NCI-H524 (cell line): ENCODE results near the gene ZBTB17.
"Not testable (repeated sequence)": the region's sequence is repeated elsewhere in the genome, so short reads cannot be mapped to it uniquely, and the experiment has no call there.

ENCODE experiments used
- DNase-seq, 2 experiments: peaks; one replicate each; lab custom pipeline; 2025; lab: John Stamatoyannopoulos, UW

Gene ZBTB17

DNA sequence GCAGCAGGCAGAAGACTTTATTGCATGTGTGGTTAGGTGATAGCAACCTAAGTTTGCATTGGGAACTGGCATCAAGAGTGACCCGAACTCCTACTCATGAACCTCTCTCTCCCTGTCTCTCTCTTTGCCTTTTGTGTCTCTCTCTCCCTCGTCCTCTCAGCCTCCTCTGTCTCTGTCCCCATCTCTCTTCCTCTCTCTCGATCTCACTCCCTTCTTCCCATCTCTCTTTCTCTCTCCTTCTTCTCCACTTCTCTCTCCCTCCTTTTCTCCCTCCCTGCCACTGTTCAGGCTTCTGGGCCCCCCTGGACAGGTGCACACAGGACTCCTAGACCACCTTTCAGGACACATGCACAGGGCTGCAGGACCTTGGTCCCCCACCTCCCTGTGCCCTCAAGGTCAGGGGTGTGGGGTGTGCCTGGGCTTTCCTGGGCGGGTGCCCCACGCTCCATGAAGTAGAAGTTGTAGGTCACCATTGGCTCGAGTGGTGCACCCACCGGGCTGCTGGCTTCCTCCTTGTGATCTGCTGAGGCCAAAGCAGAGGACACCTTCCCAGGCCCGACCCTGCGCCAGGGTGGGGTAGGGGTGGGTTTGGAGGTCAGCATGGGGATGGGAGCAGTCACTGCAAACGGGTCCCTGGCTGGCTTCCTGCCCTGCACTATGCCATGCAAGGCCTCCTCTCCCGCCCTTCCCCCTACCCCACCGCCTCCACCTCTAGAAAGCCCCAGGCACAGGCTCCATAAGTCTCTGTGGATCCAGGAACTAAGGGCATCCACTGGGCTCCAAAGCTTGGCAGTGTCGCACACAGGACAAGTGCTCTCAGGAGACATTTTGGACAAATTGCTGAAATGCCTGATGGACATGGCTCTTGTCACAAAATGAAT lies 13.2 kb upstream of the ZBTB17 start:
- no peak for DNase-seq

DNA sequence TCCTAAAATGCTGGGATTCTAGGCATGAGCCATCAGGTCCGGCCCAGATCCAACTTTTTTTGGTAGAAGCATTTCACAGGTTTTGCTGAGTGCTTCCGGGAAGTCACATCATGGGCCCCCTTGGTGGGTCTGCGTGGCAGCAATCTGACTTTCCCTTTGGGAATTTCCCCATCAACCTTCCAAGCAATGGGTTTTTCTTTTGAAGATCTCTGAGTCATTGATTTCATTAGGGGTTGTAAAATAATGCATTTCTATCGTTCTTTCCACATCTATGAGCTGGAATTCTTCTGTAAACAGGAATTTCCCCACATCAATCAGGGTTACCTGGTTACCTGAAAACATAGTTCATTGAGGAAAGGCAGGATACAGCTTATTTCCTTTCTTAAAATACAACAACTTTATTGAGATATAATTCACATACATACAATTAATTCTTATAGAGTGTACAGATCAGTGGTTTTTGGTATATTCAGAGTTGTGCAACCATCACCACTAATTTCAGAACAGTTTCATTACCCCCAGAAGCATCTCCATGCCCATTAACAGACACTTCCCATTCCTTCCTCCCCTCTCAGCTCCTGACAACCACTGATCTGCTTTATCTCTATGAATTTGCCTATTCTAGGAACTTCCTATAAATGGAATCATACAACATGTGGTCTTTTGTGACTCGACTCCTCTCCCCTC lies 9.9 kb upstream of the ZBTB17 start:
- no peak for DNase-seq

DNA sequence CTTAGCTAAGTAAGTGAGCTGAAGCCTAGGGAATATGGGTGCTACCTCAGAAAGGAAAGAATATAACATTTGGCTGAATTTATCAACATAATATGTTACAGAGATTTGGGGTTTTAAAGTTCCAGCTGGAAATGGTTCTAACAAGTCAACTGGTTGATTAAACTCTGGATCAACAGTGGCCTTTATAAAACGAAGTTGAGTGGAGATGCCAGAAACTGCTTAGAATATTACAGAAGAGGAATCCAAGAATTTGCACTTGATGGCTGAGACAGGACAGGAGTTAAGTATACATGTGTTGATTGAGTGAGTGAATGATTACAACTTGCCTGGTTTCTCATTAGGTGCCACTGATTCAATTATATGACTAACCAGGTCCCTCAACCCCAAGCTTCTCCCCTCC lies 7.4 kb upstream of the ZBTB17 start:
- DNase-seq: no peak

DNA sequence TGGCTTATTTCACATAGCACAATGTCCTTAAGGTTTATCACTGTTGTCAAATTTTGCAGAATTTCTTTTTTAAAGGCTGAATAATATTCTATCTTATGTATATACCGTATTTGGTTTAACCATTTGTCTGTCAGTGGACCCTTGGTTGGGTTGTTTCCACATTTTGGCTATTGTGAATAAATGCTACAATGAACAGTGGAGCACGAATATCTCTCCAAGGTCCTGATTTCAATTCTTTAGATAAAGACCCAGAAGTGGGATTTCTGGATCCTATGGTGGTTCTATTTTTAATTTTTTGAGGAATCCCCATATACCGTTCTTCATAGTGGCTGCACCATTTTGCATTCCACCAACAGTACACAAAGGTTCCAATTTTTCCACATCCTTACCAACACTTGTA lies 5.8 kb upstream of the ZBTB17 start:
- DNase-seq: no peak

DNA sequence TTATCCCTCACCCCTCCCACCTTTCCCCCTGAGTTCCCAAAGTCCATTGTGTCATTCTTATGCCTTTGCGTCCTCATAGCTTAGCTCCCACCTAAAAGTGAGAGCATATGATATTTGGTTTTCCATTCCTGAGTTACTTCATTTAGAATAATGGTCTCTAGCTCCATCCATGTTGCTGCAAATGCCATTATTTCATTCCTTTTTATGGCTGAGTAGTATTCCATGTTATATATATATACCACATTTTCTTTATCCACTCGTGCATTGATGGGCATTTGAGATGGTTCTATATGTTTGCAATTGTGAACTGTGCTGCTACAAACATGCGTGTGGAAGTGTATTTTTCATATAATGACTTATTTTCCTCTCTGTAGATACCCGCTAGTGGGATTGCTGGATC lies 2.0 kb upstream of the ZBTB17 start:
- not testable (repeated sequence) for DNase-seq

DNA sequence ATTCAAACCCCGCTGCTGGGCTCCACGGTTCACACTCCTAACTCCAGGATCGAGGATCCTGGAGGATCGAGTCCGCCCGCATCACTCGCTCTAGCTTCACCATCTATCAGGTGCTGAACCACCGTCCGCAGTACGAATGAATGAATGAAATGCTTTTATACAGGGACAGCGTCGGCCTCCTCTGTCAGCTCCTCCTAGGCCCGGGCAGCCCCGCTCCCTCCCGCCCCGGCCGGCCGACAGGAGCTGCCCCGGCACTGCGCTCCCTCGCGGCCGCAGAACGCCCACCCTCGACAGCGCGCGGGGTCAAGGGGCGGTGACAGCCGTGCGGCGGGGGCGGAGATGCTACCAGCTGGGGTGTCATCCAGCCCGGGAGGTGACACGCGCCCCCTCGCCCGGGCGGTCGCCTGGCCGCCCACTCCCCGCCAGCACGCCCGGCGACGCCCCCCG lies 520 bp downstream of the ZBTB17 start:
- peak in 1 of 2 experiments; percentile 39 for DNase-seq

DNA sequence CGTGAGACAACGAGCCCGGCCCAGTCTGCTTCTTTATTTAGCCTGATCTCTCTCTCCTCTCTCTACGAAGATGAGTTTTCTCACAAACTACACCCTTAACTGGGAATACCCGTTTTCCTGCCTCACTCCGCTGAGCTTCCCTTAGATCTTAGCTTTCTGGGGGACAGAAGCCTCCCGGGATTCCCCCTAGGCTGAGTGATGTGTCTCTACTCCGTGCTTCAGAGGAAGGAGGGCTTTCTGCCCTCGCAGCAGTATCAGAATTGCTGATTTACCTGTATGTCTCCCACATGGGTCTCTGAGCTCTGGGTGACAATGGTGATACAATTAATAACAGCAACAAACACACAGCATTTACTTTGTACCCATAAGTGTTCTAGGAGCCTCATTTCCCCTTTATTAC lies 1.0 kb downstream of the ZBTB17 start:
- no peak for DNase-seq

DNA sequence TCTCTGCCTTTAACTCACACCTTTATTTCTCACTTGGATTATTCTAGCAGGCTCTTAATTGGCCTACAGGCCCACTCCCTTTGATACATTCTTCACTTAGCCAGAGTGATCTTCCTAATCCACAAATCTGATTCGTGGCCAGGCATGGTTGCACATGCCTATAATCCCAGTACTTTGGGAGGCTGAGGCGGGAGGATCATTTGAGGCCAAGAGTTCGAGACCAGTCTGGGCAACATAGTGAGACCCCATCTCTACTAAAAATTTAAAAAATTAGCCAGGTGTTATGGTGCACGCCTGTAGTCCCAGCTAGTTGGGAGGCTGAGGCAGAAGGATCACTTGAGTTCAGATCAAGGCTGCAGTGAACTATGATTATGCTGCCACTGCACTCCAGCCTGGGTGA lies 2.1 kb downstream of the ZBTB17 start:
- no peak for DNase-seq

DNA sequence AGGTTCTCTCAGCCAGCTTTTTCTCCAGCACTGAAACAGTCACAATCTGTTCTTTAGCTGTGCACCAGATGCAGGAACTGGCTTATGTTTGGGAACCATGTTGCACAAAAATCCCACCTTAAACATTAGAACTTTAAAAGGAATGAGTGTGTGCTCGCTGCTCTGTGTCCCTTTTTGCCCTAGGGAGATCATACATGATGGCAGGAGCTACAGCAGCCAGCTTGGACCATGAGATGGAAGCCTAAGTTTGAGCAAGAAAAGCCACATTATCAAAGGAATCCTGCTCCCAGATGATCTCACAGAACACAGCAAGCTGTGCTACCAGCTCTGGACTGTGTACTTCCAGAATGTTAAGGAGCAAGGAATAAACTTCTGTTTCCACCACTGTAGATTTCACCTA lies 3.5 kb downstream of the ZBTB17 start:
- DNase-seq: no peak

DNA sequence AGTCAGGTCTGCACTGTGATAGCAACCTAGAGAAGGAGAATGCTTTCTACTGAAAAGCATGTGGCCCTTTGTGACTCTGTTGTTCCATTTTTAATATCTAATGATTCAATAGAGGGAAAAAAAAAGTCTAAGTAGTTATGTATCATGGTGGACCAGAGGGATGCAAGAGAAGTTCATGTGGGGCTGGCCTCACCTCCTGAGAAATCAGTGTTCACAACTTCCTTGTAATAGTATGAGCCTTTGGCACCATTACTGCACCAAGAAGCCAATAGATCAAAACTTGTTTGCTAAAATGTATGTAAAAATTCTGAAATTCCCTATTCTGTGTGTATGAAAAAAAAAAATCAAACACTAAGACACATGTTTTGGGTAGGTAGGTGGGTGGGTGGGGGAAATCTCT lies 5.0 kb downstream of the ZBTB17 start:
- no peak for DNase-seq

DNA sequence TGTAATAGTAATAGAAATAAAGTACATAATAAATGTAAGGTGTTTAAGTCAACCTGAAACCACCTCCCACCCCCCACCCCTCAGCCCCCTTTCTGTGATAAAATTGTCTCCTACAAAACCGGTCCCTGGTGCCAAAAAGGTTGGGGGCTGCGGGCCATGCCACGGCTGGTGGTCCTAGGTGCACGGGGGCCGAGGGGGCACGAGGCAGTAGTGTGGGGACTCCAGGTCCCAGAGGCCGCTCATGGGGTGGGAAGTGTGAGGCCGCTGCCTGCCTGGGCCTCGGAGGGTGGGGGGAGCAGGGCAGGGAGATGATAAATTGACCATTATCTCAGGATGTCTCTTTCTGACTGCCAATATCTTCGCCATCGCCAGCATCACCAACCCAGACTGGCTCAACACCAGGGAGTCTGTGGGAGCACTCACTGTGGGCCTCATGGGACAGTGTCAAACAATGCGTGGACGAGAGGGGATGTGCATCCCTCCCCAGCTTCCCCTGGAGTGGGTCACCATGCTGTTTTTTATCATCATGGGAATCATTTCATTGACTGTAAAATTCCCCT lies 6.5 kb downstream of the ZBTB17 start:
- no peak for DNase-seq

DNA sequence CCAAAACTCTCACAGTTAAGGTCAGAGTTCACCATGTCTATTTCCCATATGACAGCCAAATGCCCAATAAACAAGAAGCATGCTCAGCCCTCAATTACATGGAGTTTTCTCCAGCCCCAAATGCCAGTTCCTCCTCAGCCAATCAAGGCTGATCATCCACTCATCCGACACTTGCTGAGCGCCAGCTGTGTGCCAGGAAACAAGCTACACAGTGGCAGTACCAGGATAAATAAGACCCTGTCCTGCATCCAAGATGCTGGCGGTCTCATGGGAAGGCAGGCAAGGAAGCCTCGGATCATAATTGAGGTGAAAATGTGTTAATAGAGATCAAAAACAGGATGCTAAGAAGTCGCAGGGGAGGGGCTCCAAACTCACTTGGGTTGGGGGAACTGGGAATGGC lies 7.7 kb downstream of the ZBTB17 start:
- no peak for DNase-seq

DNA sequence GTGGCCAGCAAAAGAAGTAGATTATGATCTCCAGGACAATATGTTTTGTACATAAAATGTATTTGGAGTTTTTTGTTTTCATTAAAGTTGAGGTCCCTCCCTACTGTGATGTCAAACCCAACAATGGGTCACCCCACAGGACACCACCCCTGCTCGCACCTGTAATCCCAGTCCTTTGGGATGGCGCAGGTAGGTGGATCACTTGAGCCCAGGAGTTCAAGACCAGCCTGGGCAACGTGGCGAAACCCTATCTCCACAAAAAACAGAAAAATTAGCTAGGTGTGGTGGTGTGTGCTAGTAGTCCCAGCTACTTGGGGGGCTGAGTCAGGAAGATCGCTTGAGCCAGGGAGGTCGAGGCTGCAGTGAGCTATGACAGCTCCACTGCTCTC lies 9.0 kb downstream of the ZBTB17 start:
- no peak for DNase-seq

DNA sequence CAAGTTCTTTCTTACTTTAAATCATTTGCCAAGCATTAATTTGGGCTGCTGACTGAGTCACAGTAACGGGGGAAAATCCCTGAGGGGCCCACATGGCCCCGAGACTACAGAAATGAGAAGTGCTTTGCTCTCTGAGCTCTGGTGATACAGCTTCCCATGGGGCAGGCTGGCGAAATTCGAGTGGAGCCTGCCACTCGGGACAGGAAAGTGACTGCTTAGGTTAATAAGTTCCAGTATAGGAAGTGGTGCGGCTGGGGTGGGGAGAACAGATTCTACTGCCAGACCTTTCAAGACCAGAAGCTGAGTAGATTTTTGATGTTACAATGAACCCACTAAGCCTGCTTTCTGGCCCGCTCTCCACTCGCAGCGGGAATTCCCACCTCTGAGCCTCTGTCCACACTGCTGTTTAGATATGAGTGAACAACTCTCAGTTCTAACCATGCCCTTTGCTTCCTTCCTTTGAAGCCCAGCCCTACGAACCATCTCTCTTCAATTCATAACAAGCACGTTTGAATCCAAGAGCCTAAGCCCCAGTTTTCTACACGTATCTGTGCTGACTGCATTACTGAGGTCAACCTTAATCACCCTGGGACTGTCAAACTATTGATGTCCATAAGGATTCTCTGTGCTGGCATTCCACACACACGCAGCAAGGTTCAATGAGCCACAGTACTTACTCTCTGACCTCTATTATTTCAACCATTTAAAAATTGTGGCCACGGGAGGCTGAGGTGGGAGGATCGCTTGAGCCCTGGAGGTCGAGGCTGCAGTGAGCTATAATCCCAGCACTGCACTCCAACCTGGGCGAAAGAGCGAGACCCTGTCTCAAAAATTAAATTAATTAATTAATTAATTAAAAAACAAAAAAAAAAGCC lies 9.6 kb downstream of the ZBTB17 start:
- no peak for DNase-seq

DNA sequence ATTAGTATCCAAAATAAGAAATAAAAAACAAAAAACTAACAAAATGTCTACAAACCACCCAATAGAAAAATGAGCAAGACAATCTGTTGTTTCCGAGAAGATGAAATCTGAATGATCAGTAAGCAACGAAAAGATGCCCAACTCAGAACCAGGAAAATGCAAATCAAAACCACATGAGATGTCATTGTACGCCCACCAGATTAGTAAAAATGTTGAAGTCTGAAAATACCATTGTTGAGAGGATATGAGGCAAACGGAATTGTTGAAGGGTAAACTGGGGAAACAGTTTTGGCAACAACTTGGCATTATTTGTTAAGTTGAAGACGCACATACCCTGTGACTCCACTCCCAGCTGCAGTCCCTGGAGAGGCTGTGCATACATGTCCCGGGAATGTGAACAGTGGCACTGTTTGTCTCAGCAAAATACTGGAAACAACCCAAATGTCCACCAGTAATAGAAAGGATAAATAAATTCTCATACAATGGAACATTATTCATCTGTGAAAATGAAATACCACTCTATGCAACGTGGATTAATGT lies 10.6 kb downstream of the ZBTB17 start:
- no peak for DNase-seq

DNA sequence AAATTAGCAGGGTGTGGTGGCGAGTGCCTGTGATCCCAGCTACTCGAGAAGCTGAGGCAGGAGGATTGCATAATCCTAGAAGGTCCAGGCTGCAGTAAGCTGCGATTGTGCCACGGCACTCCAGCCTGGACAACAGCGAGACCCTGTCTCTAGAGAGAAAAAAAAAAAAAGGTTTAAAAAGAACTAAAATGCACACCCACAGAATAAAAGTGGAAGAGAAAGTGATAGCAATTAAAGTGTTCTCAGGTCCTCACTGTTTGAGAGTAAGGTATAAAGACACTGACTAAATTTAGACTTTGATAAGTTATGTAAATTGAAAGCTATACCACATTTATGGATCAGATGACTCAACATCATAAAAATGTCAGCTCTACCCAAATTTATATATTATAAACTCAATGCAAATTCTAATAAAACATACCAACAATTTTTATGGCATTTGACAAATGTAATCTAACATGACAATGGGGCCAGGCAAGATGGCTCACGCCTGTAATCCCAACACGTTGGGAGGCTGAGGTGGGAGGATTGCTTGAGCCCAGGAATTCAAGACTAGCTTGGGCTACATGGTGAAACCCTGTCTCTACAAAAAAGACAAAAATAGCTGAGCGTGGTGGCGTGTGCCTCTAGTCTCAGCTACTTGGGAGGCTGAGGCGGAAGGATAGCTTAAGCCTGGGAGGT lies 11.8 kb downstream of the ZBTB17 start:
- no peak for DNase-seq

DNA sequence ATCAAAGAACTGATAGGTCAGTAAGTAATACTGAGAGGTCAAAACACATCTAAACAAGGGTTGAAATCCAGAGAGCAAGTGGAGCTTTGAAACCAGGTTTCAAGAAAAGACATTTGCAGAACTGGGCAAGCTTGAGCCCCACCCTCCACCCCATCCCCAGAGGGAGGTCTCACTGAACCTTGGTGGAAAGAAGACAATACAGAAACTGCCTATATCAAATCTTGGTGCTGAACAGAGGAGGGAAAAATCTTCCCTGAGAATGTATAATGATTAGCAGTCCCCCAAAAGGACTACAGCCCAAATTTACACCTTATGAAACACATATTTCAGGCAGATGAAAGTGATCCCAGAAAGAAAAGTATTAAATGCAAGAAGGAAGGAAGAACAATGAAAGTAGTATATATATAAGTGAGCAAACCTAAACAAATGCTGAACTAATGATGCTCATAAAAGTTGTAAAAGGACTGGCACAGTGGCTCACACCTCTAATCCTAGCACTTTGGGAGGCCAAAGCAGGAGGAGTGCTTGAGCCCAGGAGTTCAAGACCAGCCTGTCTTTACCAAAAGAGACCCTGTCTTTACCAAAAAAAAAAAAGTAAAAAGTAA lies 12.4 kb downstream of the ZBTB17 start:
- DNase-seq: no peak

DNA sequence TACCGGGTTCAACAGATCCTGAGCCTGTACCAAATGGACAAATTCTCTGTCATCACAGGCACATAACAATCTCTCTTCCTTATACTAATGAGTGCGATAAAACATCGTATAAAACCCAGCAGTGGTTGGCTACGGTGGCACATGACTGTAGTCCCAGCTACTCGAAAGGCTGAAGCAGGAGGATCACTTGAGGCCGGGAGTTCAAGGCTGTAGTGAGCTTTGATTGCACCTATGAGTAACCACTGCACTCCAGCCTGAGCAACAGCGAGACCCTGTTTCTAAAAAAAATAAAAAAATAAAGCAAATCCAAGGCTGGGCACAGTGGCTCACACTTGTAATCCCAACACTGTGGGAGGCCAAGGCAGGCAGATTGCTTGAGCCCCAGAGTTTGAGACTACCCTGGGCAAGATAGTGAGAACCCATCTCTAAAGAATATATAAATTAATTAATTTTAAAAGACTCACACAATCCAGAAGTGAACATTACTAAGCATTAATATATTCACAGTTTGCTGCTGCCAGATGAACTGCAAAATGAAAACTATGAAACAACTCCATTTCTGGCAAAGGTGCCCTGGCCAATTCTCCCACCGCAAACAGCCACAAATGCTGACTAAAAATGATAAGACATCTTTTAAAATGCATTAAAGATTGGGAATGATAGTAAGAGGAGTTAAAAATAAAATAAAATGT lies 13.1 kb downstream of the ZBTB17 start:
- DNase-seq: no peak

DNA sequence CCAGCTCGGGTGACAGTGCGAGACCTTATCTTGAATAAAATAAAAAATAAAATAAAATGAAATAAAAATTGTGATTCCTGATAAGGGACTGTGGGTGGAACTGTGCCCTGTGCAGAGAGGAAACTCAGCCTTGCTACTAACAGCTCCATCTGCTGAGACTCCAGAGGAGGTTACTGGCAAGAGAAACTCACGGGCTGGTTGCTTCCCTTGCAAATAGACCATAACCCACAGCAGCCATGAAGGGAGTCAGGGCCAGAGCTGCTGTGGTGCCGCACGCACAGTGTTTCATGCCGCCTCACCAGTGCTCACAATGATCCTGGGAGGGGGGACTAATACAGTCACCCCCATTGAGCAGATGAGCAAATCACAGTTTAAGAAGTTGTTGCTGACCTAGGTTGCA lies 13.7 kb downstream of the ZBTB17 start:
- DNase-seq: no peak

DNA sequence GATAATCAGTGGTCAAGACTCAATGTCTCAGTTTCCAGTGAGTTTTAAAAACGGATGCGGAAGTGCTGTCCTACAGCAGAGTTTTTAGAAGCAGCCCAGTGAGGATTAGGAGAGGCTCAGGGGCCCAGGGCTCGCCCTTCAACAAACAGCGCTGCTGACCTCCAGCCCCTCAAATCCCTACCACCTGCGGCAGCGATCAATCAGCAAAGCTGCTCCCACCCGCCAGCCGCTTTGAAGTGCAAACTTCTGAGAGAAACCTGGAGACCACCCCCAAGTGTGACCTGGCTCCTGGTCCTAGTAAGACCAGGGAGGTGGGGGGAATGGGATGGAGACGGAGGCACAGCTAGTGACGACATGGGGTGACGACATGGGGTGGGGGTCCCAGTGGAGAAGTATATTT lies 14.4 kb downstream of the ZBTB17 start:
- no peak for DNase-seq
